ENCODE results near the gene PRRC2A.

The PRRC2A gene

DNA sequence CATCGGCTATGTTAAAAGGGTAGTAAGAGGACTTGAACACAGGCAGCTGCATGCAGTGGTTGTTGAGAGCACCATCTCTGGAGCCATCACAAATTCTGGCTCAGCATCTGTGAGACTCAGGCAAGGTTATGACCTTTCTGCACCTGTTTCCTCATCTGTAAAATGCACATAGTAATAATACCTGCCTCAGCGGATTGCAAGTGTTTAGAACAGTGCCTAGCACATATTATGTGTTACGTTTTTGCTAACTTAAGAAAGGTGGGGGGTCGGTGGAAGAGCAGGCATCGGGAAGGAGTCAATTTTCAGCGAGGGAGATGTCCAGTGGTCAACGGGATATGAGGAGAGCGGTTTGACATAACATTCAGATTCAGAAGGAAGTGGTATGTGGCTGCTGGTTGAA lies 57.4 kb downstream of the PRRC2A start:
- Histone ChIP-seq H3K4me1 (peaks cover 62% of the 10 kb centered on the region), H3K9me3 (no peaks in the 10 kb centered on the region), H3K9ac (no peak overlapping the region), H4K20me1 (peaks cover 34% of the 10 kb centered on the region), H3K4me3 (no peak overlapping the region), H3K36me3 (peaks cover 22% of the 10 kb centered on the region), H3K27me3 (no peaks in the 10 kb centered on the region), H3K4me2 (0 out of 2 replicates have a peak overlapping the region, but pooled peaks have one; percentile 1), H3K27ac (no peak overlapping the region)
- no peak for TF ChIP-seq Cebpa-rat (IDR thresholded peaks at IDR 0.05)

DNA sequence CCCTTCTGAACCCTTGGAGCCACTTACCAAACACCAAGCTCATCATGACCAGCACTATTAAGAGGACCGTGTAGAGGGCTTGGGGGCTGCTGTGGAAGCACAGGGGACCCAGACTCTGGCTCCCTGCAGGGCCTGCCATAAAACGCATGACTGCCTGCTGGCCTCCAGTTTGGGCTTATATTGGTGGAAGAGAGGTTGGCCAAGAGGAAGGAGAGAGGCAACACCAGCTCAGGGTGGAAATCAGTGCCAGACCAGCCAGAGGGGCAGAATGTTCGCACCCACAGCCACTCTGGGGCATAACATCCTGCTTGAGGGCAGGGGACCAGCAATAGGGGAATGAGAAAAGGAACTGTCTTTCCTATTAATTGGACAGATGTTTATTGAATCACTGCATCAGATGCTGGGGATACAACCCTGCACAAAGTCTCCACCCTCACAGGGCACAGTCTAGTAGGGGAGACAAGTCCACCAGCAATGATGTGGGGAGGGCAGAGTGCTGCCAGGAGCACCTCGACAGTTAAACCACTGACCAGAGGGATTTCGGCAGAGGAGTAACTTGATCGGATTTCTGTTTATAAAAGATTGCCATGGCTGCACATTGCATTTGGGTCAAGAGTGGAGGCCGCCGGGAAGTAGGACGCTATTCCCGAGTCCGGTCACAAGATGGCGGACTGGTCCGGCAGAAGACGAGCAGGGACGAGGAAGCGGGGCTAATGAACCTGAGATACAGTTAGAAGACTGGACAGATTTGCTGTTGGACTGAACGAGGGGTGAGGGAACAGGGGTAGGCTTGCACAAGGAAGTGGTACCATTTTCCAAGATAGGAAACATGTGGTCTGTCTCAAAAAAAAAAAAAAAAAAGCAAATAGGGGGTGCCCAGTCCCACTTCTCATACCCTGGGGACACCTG lies 60.0 kb downstream of the PRRC2A start, which contains the start of gene LY6G5C:
LY6G5C (minus strand) TSS at position 842 of the 909 bp plus-strand sequence; CDS start at position 148, 694 bp downstream.
- Histone ChIP-seq H3K4me2 (peak within 1 kb of the TSS; percentile 91), H3K9ac (peak within 1 kb of the TSS; percentile 54; the same call in 1 of the 2 replicates), H4K20me1 (peaks cover 26% of the 10 kb centered on the region), H3K4me1 (peaks cover 62% of the 10 kb centered on the region), H3K27me3 (no peaks in the 10 kb centered on the region), H3K4me3 (peak within 1 kb of the TSS; percentile 54), H3K27ac (peak within 1 kb of the TSS; percentile 39), H3K9me3 (no peaks in the 10 kb centered on the region), H3K36me3 (peaks cover 23% of the 10 kb centered on the region)
- no peak for TF ChIP-seq Cebpa-rat (IDR thresholded peaks at IDR 0.05)

DNA sequence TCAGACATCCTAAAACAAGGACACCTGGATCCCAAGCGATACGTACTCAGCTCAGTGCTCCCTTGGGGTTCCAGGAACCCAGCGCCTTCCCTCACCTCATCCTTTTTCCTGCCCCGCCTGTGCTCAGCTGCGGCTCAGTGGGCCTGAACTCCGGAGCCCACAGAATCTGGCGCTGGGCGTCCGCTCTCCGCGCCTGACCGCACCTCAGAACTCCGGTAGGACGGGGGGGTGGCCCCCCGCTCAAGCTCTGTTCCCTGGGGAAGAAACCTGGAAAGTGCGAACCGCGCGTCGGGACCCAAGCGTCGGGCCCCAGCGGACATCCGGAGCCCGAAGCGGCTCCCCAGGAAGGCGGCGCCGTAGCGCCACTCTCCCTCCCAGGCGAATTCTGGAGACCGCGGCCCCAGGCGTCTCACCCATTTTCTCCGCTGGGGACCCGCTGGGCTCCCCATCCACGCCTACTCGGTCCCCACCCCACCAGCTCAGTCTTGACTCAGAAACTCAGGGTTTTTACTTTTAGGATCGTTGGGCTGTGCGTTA lies 60.7 kb downstream of the PRRC2A start:
- TF ChIP-seq Cebpa-rat (IDR thresholded peaks at IDR 0.05) = no peak
- H3K27me3 ChIP-seq = no peaks in the 10 kb centered on the region
- H3K27ac ChIP-seq = peak overlapping the region; percentile 39
- no peaks in the 10 kb centered on the region for H3K9me3 ChIP-seq
- peaks cover 30% of the 10 kb centered on the region for H3K36me3 ChIP-seq
- H3K4me2 ChIP-seq = peak overlapping the region; percentile 91
- H3K9ac ChIP-seq = peak overlapping the region; percentile 54; the same call in 1 of the 2 replicates
- peaks cover 26% of the 10 kb centered on the region for H4K20me1 ChIP-seq
- H3K4me3 ChIP-seq = peak overlapping the region; percentile 54
- H3K4me1 ChIP-seq = peaks cover 59% of the 10 kb centered on the region

DNA sequence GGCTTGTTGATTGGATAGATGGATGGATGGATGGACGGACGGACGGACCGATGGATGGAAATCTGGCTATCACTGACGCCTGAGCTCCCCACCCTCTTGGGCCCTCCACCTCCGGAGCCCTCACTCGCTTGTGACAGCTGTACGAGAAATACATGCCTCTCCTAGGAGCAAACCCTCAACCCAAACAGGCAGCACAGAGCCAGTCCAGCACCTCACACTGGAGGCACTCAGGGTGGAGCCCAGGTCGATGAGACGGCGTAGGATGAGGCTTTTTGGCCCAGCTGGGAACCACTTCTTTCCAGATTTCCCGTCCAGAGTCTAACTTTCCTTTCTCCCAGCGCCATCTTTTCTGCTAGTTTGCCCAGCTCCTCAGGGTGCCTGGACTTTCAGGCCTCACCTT lies 63.1 kb downstream of the PRRC2A start:
- no peak overlapping the region for H3K4me2 ChIP-seq
- no peak for TF ChIP-seq Cebpa-rat (IDR thresholded peaks at IDR 0.05)
- H3K9me3 ChIP-seq = no peaks in the 10 kb centered on the region
- no peak overlapping the region for H3K9ac ChIP-seq
- H3K4me3 ChIP-seq = no peak overlapping the region
- peaks cover 43% of the 10 kb centered on the region for H3K4me1 ChIP-seq
- H4K20me1 ChIP-seq = peaks cover 26% of the 10 kb centered on the region
- H3K36me3 ChIP-seq = peaks cover 54% of the 10 kb centered on the region
- no peaks in the 10 kb centered on the region for H3K27me3 ChIP-seq
- H3K27ac ChIP-seq = no peak overlapping the region

DNA sequence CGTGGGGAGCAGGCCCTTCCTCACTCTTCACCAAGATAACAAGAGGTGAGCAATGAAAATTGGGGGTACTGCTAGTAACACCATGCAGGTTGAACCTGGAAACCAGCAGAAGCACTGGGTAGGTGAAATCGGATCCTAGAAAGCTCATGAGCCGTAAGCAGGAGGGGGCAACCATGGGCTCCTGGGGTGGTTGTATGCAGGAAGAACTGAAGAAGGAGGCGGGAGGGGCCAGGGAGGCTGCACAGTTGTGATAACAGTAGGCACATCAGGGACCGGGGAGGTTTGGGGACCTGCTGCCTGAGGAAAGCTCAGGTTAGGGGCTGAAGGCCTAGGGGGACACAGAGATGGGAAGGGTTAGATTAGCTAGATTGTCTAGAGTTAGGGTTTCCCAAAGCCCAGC lies 66.0 kb downstream of the PRRC2A start:
- no peak overlapping the region for H3K9ac ChIP-seq
- peaks cover 83% of the 10 kb centered on the region for H3K36me3 ChIP-seq

DNA sequence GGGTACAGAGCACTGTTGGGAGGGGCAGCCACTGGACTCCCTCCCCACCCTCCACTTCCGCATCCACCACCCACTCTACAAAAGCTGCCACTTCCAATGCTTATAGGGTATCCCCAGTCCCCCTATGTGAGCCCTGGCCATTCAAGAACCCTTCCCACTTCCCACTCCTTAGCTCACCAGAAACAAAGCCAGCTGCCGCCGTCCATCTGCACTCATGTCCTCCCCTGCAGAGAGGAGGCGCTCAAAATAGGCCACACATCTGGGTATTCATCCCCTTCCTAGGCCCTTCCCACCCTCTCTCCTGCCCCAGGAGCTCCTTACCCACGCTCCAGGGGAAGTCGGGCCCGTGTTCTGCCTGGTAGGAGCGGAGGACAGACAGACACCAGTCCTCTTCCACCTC lies 66.8 kb downstream of the PRRC2A start:
- H3K27ac ChIP-seq = no peak overlapping the region

More for the DNA sequence above, 66.0 kb downstream of the PRRC2A start:
- Histone ChIP-seq H3K27me3 (no peaks in the 10 kb centered on the region), H3K4me2 (no peak overlapping the region), H3K9me3 (no peaks in the 10 kb centered on the region), H3K4me1 (peaks cover 17% of the 10 kb centered on the region), H4K20me1 (peaks cover 6% of the 10 kb centered on the region; the same call in 1 of the 2 replicates), H3K4me3 (no peak overlapping the region), H3K27ac (no peak overlapping the region)
- TF ChIP-seq Cebpa-rat (IDR thresholded peaks at IDR 0.05) = no peak

More for the DNA sequence above, 66.8 kb downstream of the PRRC2A start:
- Histone ChIP-seq H3K4me2 (no peak overlapping the region), H3K27me3 (no peaks in the 10 kb centered on the region), H3K9ac (no peak overlapping the region), H3K4me1 (peaks cover 8% of the 10 kb centered on the region), H3K9me3 (no peaks in the 10 kb centered on the region), H3K4me3 (no peak overlapping the region), H3K36me3 (peaks cover 91% of the 10 kb centered on the region), H4K20me1 (no peaks in the 10 kb centered on the region)
- TF ChIP-seq Cebpa-rat (IDR thresholded peaks at IDR 0.05) = no peak

All from BLaER1 (cell line).